Measurements from ENCODE around the gene HOXB9.

GRCh38 chr17:48644910-48645557, 18.9 kb upstream of the HOXB9 start:
- TF ChIP-seq, protein P1, sequence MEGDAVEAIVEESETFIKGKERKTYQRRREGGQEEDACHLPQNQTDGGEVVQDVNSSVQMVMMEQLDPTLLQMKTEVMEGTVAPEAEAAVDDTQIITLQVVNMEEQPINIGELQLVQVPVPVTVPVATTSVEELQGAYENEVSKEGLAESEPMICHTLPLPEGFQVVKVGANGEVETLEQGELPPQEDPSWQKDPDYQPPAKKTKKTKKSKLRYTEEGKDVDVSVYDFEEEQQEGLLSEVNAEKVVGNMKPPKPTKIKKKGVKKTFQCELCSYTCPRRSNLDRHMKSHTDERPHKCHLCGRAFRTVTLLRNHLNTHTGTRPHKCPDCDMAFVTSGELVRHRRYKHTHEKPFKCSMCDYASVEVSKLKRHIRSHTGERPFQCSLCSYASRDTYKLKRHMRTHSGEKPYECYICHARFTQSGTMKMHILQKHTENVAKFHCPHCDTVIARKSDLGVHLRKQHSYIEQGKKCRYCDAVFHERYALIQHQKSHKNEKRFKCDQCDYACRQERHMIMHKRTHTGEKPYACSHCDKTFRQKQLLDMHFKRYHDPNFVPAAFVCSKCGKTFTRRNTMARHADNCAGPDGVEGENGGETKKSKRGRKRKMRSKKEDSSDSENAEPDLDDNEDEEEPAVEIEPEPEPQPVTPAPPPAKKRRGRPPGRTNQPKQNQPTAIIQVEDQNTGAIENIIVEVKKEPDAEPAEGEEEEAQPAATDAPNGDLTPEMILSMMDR (IDR thresholded peaks at IDR 0.05) = no peak
- TF ChIP-seq POLR2AphosphoS5 (IDR thresholded peaks at IDR 0.05) (no peak), POLR2A (IDR thresholded peaks at IDR 0.05) (no peak)
